IMR-90 (cell line): ENCODE results near the gene TMEM145. TPM values are rescaled to one million over a fixed set of nuclear protein-coding genes. Genes with fewer than 3 reads are reported as not detected.

Source experiments
- ATAC-seq: fragments of 200-7000 bp; cut with Tn5 transposase; 2 replicates; pipeline ENCODE4 v1.9.1; 2020; ENCODE audit warnings: low read depth, mild to moderate bottlenecking, moderate library complexity
- BruUV-seq: library from RNA; stranded (reverse); fragments of 400-500 nt; replicated peaks from 2 replicates; lab custom pipeline; 2021; lab: Mats Ljungman, UMichigan
- CTCF ChIA-PET: fragments of 300-600 bp; formaldehyde crosslinking; extraction: SDS; loops from one replicate; lab custom pipeline; 2021; ENCODE audit warnings: antibody characterized with exemption; lab: Yijun Ruan, JAX
- POLR2A ChIA-PET: fragments of 300-600 bp; sonication (Branson Sonifier 250); formaldehyde crosslinking; loops from one replicate; lab custom pipeline; 2022; ENCODE audit warnings: antibody characterized with exemption; ENCODE audit not compliant: unreplicated experiment; lab: Charles Lee
- DNase-seq: peaks from one replicate; pipeline ENCODE4 v3.0.0; 2013
- H2AFZ ChIP-seq: replicated peaks from 2 replicates; pipeline ENCODE3; 2013; ENCODE audit warnings: low read length, mild to moderate bottlenecking; ENCODE audit not compliant: poor library complexity
- H2AK5ac ChIP-seq: 2 replicates; pipeline ENCODE4 v1.6.1; 2013; ENCODE audit warnings: low read depth, low read length, inconsistent platforms
- H2AK9ac ChIP-seq: replicated peaks from 2 replicates; pipeline ENCODE3; 2013; ENCODE audit warnings: mild to moderate bottlenecking, low read depth, low read length, moderate library complexity; ENCODE audit not compliant: poor library complexity
- H2BK120ac ChIP-seq: 2 replicates; pipeline ENCODE4 v1.6.1; 2013; ENCODE audit warnings: low read depth, low read length, inconsistent platforms
- H2BK15ac ChIP-seq: 3 replicates; pipeline ENCODE4 v1.6.1; 2013; ENCODE audit warnings: low read depth, low read length, inconsistent platforms
- H2BK20ac ChIP-seq: 2 replicates; pipeline ENCODE4 v1.6.1; 2013; ENCODE audit warnings: low read depth, mild to moderate bottlenecking, inconsistent platforms, low read length, moderate library complexity
- H2BK5ac ChIP-seq: 2 replicates; pipeline ENCODE4 v1.6.1; 2013; ENCODE audit warnings: mild to moderate bottlenecking, low read depth, low read length, inconsistent platforms; ENCODE audit not compliant: poor library complexity, severe bottlenecking
- H3K14ac ChIP-seq: replicated peaks from 2 replicates; pipeline ENCODE4 v1.6.1; 2013; ENCODE audit warnings: low read depth, low read length, inconsistent platforms
- H3K18ac ChIP-seq: 2 replicates; pipeline ENCODE4 v1.6.1; 2013; ENCODE audit warnings: low read depth, low read length, control low read depth
- H3K23ac ChIP-seq: 2 replicates; pipeline ENCODE4 v1.6.1; 2013; ENCODE audit warnings: low read depth, low read length, inconsistent platforms
- H3K27ac ChIP-seq: 2 replicates; pipeline ENCODE4 v1.5.1; 2013; ENCODE audit warnings: mild to moderate bottlenecking, control low read depth, low read length; ENCODE audit not compliant: insufficient read depth
- H3K27me3 ChIP-seq: 2 replicates; pipeline ENCODE4 v1.6.1; 2013; ENCODE audit warnings: low read length; ENCODE audit not compliant: control insufficient read depth, insufficient read depth
- H3K36me3 ChIP-seq: 2 replicates; pipeline ENCODE4 v1.6.1; 2013; ENCODE audit warnings: low read length, mixed read lengths; ENCODE audit not compliant: control insufficient read depth, insufficient read depth
- H3K4ac ChIP-seq: 2 replicates; pipeline ENCODE4 v1.6.1; 2013; ENCODE audit warnings: low read depth, low read length, inconsistent platforms
- H3K4me1 ChIP-seq: 2 replicates; pipeline ENCODE4 v1.6.1; 2013; ENCODE audit warnings: low read length, mixed read lengths; ENCODE audit not compliant: control insufficient read depth, insufficient read depth
- H3K4me2 ChIP-seq: 2 replicates; pipeline ENCODE4 v1.6.1; 2013; ENCODE audit warnings: low read depth, mild to moderate bottlenecking, control low read depth, low read length, moderate library complexity
- H3K4me3 ChIP-seq: 2 replicates; pipeline ENCODE4 v1.5.1; 2013; ENCODE audit warnings: low read depth, mild to moderate bottlenecking, control low read depth, low read length, moderate library complexity; ENCODE audit not compliant: insufficient read depth
- H3K56ac ChIP-seq: 2 replicates; pipeline ENCODE4 v1.6.1; 2013; ENCODE audit warnings: low read length, inconsistent platforms; ENCODE audit not compliant: insufficient read depth; ENCODE audit errors: extremely low read depth
- H3K79me1 ChIP-seq, 2 experiments: 2 replicates each; pipeline ENCODE4 v1.6.1; 2013; ENCODE audit warnings: low read length in 2 of 2, inconsistent platforms in 1 of 2, low read depth in 1 of 2
- H3K9ac ChIP-seq: 2 replicates; pipeline ENCODE4 v1.6.1; 2013; ENCODE audit warnings: low read depth, low read length, control low read depth
- H3K9me1 ChIP-seq: 2 replicates; pipeline ENCODE4 v1.6.1; 2013; ENCODE audit warnings: low read length, inconsistent platforms; ENCODE audit not compliant: insufficient read depth
- H3K9me3 ChIP-seq: 2 replicates; pipeline ENCODE4 v1.6.1; 2013; ENCODE audit warnings: low read length; ENCODE audit not compliant: control insufficient read depth, insufficient read depth
- H4K20me1 ChIP-seq: 2 replicates; pipeline ENCODE4 v1.6.1; 2013; ENCODE audit warnings: low read length, inconsistent platforms; ENCODE audit not compliant: insufficient read depth
- H4K5ac ChIP-seq: 2 replicates; pipeline ENCODE4 v1.6.1; 2013; ENCODE audit warnings: mild to moderate bottlenecking, low read depth, low read length, control low read depth
- H4K8ac ChIP-seq, 2 experiments: 2 replicates each; pipeline ENCODE4 v1.6.1; 2013; ENCODE audit warnings: low read depth in 2 of 2, low read length in 2 of 2, control low read depth in 1 of 2, inconsistent platforms in 1 of 2
- H4K91ac ChIP-seq: 2 replicates; pipeline ENCODE4 v1.6.1; 2013; ENCODE audit warnings: low read depth, low read length, inconsistent platforms; ENCODE audit not compliant: insufficient read depth
- BHLHE40 ChIP-seq: fragments of 150-350 bp; IDR thresholded peaks from 2 replicates; pipeline ENCODE4 v1.6.1; 2016; ENCODE audit warnings: mild to moderate bottlenecking, low read depth, low read length
- CHD1 ChIP-seq: IDR thresholded peaks from 2 replicates; pipeline ENCODE4 v1.6.1; 2012; ENCODE audit warnings: low read depth, low read length, improper control_type of control experiment
- RAD21 ChIP-seq: IDR thresholded peaks from 2 replicates; pipeline ENCODE4 v1.6.1; 2012; ENCODE audit warnings: low read length, improper control_type of control experiment
- RFX5 ChIP-seq: IDR thresholded peaks from 2 replicates; pipeline ENCODE4 v1.8.0; 2012; ENCODE audit warnings: low read depth, mild to moderate bottlenecking, low read length, moderate library complexity
- WGBS, 2 experiments: methylation state at CpG; one replicate each; pipeline versions ENCODE4 v1.1.5 to v1.1.7; 2013; ENCODE audit warnings: missing lambda C conversion rate in 2 of 2; ENCODE audit not compliant: insufficient read length in 1 of 2; ENCODE audit errors: extremely low coverage in 2 of 2; 5-methylcytosine and 5-hydroxymethylcytosine counted together
- dilution Hi-C: fragments of 300-500 bp; cut with HindIII; formaldehyde crosslinking; loops from one replicate; pipeline ENCODE4 v1.14.3; 2018; ENCODE audit warnings: low sequenced_read_pairs; ENCODE audit not compliant: unreplicated experiment
- in situ Hi-C: fragments of 300-500 bp; cut with MboI; formaldehyde crosslinking; loops from 3 replicates; pipeline ENCODE4 v1.14.3; 2019; ENCODE audit warnings: low sequenced_read_pairs, inconsistent platforms, mixed read lengths
- intact Hi-C: fragments of 100-400 bp; cut with micrococcal nuclease; formaldehyde crosslinking; loops from 2 replicates; pipeline ENCODE4 v1.10.0; 2022
- polyA plus RNA-seq, 3 experiments: library from polyadenylated mRNA; depleted of rRNA; stranded (reverse); fragments of >200 nt; gene quantifications; 2 replicates each; pipeline ENCODE4 v1.2.3, GENCODE V29; 2012; ENCODE audit warnings: low replicate concordance in 1 of 3
- total RNA-seq: library from RNA; depleted of rRNA; stranded (reverse); fragments of >200 nt; gene quantifications from 2 replicates; pipeline ENCODE4 v1.2.3, GENCODE V29; 2012
- TF ChIP-seq, protein P1 (sequence below): fragments of 150-350 bp; IDR thresholded peaks from 2 replicates; pipeline ENCODE4 v1.6.1; 2016; ENCODE audit warnings: low read depth, mild to moderate bottlenecking, low read length, moderate library complexity, borderline replicate concordance

The TMEM145 gene
- total and polyA plus RNA-seq, 2 of the 4 experiments (the other 2 are of a cell fraction), result under 0.01 to 0.41 TPM

- H4K5ac ChIP-seq, result no peak overlapping the region
- no peak for ATAC-seq
- no peak overlapping the region for H2BK120ac ChIP-seq
- no peak overlapping the region for H2BK15ac ChIP-seq
- H3K9me3 ChIP-seq, result peaks cover 2% of the 10 kb centered on the region; the same call in 1 of the 2 replicates
- intact Hi-C loops (no loop called here), dilution Hi-C loops (no loop called here), in situ Hi-C loops (no loop called here)
- H3K4me3 ChIP-seq, result no peak overlapping the region
- BruUV-seq, result no TSS peak
- H4K20me1 ChIP-seq, result no peaks in the 10 kb centered on the region
- no peak overlapping the region for H2AK9ac ChIP-seq
- no peak overlapping the region for H3K27ac ChIP-seq
- H3K79me1 ChIP-seq, result no peaks in the 10 kb centered on the region
- H3K9ac ChIP-seq, result no peak overlapping the region
- no peak overlapping the region for H3K14ac ChIP-seq
- H3K23ac ChIP-seq, result no peak overlapping the region
- no peak overlapping the region for H2AK5ac ChIP-seq
- ChIA-PET POLR2A (no interaction called here), CTCF (no interaction called here)
- no peak overlapping the region for H3K4ac ChIP-seq
- no peak overlapping the region for H4K8ac ChIP-seq
- H2BK20ac ChIP-seq, result no peak overlapping the region
- H3K4me2 ChIP-seq, result no peak overlapping the region
- no peaks in the 10 kb centered on the region for H3K9me1 ChIP-seq
- no peak overlapping the region for H3K18ac ChIP-seq
- no peak overlapping the region for H3K56ac ChIP-seq
- H2BK5ac ChIP-seq, result no peak overlapping the region
- H2AFZ ChIP-seq, result no peak overlapping the region
- H3K4me1 ChIP-seq, result no peaks in the 10 kb centered on the region
- TF ChIP-seq BHLHE40 (no peak), RFX5 (no peak), RAD21 (no peak), CHD1 (no peak)
- TF ChIP-seq, protein P1, sequence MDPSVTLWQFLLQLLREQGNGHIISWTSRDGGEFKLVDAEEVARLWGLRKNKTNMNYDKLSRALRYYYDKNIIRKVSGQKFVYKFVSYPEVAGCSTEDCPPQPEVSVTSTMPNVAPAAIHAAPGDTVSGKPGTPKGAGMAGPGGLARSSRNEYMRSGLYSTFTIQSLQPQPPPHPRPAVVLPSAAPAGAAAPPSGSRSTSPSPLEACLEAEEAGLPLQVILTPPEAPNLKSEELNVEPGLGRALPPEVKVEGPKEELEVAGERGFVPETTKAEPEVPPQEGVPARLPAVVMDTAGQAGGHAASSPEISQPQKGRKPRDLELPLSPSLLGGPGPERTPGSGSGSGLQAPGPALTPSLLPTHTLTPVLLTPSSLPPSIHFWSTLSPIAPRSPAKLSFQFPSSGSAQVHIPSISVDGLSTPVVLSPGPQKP, result no peak
- H4K91ac ChIP-seq, result no peak overlapping the region
- WGBS, 2 experiments, result 90% methylated on average over 6 of the region's 16 CpGs; no CpG with 5 or more reads in 1 of the 2 experiments
- no peak for DNase-seq
- H3K36me3 ChIP-seq, result peaks cover 33% of the 10 kb centered on the region
- no peaks in the 10 kb centered on the region for H3K27me3 ChIP-seq
Measured at GRCh38 chr19:42360787-42361544, 47.9 kb downstream of the TMEM145 start.
